A673 (cell line): ENCODE results near the gene CERS6.

Experiments
- CTCF ChIP-seq: fragments of 300-800, 200-600 bp; sonication (generic); conservative IDR thresholded peaks from 2 replicates; pipeline ENCODE4 v1.5.1; 2017; ENCODE audit warnings: low read depth, mild to moderate bottlenecking, antibody characterized with exemption, low read length, moderate library complexity, mixed read lengths
- EZH2 ChIP-seq: fragments of 200-600 bp; sonication (generic); IDR thresholded peaks from 2 replicates; pipeline ENCODE4 v1.6.1; 2017; ENCODE audit warnings: borderline replicate concordance, low read depth, mild to moderate bottlenecking, mixed read lengths, antibody characterized with exemption, low read length; ENCODE audit not compliant: poor library complexity, severe bottlenecking

GRCh38 chr2:168490015-168490874 is 34.2 kb downstream of the CERS6 start:
- TF ChIP-seq CTCF, result no peak
- TF ChIP-seq EZH2, result no peak
